Amniotic stem cell (primary cell): ENCODE data around the gene PCTP.
A peak's percentile ranks its signal among the peaks of the same experiment; 100 is the strongest.

ENCODE experiments used
- DNase-seq: peaks from one replicate; lab custom pipeline; 2025; lab: John Stamatoyannopoulos, UW

The PCTP gene

GRCh38 chr17:55757659-55758058 lies 6.8 kb downstream of the PCTP start:
- DNase-seq, result no peak

DNA sequence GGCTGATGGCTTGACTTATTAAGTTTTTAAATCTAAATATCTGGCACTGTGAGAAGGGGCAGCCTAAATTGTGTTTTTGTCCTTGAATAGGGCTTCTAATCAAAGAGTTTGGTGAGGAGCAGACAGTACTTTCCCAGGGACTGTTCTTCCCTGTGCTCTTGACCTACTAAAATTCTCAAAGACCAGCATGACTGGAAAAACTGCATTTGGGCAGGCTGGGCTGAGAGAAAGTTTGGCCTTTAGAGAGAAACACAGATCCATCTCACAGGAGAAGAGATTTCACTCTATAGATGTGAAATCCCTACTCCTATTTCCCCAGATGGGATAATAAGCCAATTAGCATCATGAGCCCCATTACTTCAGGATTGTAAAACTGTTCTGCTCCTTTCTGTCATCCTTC lies 7.3 kb downstream of the PCTP start:
- DNase-seq, result no peak

- no peak for DNase-seq
These were observed 9.9 kb downstream of the PCTP start for GRCh38 chr17:55760643-55761355.

- DNase-seq, result no peak
These were observed 11.4 kb downstream of the PCTP start for GRCh38 chr17:55762086-55762858.

DNA sequence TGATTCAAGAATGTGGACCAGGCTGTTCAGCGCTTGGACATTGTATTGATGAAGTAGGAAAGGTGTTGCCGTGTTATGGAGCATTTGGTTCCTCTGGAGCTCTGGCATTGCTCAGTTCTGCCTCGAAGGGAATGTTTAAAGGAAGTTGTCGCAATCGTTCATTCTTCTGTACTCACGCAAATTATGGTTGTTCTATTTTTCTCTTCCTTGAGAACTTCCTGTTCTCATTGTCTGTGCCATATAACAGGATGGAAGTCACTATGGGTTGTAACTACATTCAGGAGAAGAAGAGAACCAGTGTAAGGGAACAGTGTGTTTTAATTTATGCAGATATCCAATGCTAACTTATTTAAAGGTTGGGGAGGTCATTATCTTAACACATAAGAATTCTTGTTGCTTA lies 13.0 kb downstream of the PCTP start:
- DNase-seq, result no peak

GRCh38 chr17:55764610-55765009 lies 13.8 kb downstream of the PCTP start:
- DNase-seq, result no peak

DNA sequence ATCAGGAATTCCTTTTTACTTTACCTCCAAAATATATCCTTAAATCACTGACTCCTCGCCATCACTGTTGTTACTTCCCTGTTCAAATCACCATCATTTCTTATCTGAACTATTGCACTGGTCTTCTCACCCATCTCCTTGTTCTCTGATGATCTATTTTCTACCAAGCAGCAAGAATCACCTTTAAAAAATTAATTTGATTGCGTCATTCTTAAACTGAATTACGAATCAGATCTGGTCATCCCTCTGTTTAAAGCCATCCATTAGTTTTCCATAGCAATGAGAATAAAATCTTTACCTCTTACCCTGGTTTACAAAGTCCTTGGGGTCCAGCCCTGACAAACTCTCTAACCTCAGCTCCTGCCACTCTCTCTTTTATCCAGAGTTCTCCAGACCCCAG lies 14.6 kb downstream of the PCTP start:
- DNase-seq, result no peak

GRCh38 chr17:55768936-55769624 lies 18.2 kb downstream of the PCTP start:
- no peak for DNase-seq

- DNase-seq, result peak; percentile 63
These were observed 18.8 kb downstream of the PCTP start for GRCh38 chr17:55769625-55770000.

DNA sequence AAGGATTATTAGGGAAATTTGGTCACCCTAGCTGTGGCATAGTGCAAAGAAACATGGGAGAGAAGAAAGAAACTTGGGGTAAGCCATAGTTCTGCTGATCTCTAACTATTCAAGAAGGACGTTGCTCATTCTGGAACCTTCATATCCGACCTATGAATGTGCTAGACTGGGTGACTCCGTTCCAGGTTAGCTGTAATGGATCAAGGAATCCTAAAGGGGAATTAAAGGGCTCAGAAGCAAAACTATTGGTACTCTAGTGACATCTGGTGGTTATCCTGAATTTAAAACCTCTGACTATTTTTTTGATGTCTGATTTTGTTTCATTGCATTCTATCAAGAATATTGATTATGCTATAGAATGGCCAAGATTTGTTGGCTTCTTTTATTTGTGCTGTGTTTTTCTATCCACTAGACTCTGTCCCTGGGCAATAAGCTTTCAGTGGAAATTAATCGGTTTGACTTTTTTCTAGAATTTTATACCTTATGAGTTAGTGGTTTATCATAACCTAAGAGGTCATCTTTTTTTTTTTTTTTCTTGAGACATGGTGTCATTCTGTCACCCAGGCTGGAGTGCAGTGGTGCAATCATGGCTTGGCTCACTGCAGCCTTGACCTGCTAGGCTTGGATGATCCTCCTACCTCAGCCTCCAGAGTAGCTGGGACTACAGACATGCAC lies 19.5 kb downstream of the PCTP start:
- DNase-seq, result peak; percentile 6

DNA sequence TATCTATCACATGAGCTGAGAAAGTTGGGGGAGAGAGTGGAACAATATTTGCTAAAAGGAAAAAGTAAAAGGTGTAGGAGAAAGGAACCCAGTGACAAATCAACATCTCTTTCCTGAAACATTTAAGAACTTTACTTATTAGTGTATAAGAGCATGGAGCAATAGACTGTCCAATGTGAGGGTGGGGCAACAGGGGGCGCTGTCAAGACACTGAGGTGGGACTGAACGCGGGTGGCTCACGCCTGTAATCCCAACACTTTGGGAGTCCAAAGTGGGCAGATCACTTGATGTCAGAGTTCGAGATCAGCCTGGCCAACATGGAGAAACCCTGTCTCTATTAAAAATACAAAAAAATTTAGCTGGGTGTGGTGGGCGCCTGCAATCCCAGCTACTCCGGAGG lies 21.2 kb downstream of the PCTP start:
- DNase-seq, result no peak

DNA sequence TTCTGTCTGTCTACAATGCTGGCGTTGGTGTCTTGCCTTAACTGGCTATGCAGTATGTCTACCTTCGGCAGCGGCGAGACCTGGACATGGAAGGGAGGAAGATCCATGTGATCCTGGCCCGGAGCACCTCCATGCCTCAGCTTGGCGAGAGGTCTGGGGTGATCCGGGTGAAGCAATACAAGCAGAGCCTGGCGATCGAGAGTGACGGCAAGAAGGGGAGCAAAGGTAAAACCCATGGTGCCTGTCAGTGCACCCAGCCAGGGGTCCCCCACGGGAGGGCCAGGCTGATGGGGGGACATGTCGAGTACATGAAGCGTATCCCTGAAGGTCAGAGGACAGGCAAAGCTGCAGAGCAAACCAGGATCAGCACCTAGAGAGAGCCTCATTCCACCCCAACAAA lies 22.8 kb downstream of the PCTP start:
- no peak for DNase-seq

DNA sequence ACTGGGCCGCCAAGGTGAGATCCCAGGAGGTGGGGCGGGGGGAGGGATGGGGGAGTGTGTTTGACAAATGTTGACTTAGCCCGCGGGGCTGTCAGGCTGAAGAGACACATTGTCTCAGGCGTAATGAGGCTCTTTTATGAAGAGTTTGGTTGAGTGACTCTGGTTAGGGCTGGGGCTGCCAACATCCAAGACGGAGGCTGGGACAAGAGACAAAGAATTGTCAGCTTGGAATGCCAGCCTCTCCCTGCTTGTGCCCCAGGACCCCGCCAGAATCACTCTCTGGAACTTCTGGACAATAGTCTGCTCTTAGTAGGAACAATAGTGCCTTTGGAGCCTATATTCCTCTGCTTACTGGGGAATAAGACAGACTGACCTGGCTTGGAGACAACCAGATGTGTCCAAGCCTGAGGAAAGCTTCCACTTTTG lies 24.0 kb downstream of the PCTP start:
- DNase-seq, result no peak

DNA sequence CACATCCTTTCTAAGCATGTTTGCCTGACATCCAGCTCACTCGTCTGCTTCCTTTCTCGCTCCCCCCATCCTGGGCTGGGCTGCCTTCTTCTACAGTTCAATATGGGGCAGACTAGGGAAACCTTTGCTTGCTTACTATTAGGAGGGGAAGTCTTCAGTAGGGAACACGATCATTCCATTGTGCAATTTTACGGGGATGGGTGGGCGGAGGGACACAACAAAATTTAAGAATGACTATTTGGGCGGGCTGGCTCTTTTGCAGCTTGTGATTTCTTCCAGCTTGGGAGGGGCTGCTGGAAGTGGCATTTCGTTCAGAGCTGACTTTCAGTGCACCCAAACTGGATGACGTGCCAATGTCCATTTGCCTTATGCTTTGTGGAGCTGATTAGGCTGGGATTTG lies 25.4 kb downstream of the PCTP start:
- no peak for DNase-seq

GRCh38 chr17:55777471-55777971 lies 26.7 kb downstream of the PCTP start:
- DNase-seq, result no peak

DNA sequence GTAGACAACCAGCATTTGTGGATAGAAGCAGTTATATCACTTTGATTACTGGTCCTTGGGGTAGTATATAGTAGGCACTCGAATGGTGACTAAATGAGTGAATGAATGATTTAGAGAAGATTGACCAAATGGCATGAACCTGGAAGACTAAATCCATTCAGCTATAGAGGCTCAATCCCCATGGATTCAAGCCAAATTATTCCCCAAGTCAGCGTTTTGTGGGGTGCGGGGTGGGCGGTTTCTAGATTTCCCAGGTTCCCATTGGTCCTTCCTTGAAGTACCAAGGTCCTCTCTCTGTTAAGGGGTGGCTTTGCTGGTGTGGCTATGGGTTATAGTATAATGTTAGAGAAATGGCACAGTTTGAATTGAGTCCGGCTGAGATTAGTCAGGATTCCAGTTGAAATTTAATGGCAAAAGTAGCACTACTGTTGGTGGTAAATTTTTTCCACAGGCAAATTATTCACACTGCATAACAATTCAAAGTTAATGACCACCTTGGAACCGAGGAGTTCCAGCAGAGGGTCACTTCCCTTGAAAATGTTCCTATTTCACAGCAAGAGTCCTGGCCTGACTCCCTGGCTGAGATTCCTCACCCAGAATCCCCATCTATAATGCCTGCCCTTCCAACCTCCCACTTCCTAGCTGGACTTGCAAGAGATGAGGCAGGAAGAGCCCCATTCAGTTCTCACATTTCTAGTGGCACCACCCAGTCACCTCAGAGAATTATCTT lies 27.7 kb downstream of the PCTP start:
- no peak for DNase-seq

DNA sequence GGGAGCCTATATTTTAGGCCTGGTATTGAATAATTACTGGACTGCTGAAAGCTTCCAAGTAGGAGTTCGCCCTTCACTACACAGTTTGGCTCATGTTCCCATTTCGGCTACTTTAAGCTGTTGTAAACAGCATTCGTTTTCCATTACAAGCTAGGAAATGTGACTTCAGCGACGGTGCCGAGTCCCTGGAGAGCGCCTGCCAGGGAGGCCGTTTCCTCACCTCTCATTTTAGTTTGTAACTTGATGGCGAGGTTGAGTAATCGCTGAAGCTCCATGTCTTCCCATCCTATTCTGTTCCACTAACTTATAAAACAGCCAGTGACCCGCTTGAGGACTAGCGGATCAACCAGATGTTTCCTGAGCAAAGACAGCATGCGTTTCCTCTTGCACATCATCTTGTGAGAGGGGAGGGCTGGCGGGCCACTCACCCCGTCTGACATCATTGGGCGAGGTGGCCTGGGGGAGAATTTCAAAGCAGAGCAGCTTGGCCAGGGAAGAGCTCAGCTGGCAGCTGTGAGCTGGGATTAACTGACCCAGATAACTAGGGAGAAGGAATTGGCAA lies 32.9 kb downstream of the PCTP start:
- DNase-seq, result no peak

DNA sequence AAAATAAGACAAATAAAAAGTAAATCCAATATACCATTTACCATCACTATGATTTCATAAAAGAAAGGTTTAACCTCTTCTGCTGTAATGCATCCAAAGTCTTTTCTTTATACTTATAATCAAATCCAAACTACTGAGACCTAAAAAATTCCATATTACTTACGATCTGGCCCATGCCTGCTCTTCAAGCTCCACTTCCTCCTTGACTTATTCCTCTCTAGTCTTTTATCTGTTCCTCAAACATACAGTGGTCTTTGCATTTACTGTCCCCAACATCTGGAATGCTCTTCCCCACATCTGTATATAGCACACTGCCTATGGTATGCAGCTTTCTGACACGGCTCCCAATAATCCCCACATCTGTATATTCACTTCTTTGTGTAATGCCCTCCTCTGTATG lies 33.8 kb downstream of the PCTP start:
- no peak for DNase-seq

DNA sequence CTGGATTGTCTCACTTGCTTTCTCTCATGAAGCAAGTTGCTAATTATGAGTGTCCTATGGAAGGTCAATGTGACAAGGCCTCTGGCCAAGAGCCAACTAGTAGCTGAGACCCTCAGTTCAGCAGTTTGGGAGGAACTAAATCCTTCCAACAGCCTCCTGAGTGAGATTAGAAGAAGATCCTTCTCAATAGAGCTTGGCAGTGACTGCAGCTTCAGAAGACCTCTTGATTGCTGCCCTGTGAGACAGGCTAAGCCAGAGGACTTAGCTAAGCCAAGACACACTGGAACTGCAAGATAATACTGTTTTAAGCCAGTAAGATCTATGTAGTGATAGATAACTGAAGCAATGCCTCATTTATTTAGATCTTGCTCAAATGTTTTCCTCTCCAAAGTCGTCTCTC lies 34.3 kb downstream of the PCTP start:
- DNase-seq, result no peak

- DNase-seq, result no peak
These were observed 42.4 kb downstream of the PCTP start for GRCh38 chr17:55793272-55793671.

- no peak for DNase-seq
These were observed 44.1 kb downstream of the PCTP start for GRCh38 chr17:55794725-55795482.
